Gastroesophageal sphincter (tissue), 4 donors: ENCODE data around the gene SLC9A8. TPM values are rescaled to one million over a fixed set of nuclear protein-coding genes. Genes with fewer than 3 reads are reported as not detected.

ENCODE experiments used
- ATAC-seq: fragments of 150-250 bp; one replicate; pipeline ENCODE4 v1.9.1; 2016; ENCODE audit warnings: mild to moderate bottlenecking, moderate library complexity
- H3K27ac ChIP-seq, 4 donors: fragments of 200-600 bp; sonication (generic) in 3 of 4; 1 replicate in 3 of 4; 2 replicates in 1 of 4; pipeline ENCODE4 v1.5.1; 2016 to 2019
- H3K27me3 ChIP-seq: fragments of 200-600 bp; sonication (generic); one replicate; pipeline ENCODE4 v1.5.1; 2019
- H3K36me3 ChIP-seq, 2 donors: fragments of 200-600 bp; sonication (generic); one replicate each; pipeline ENCODE4 v1.5.1; 2019; ENCODE audit warnings: control low read depth in 1 of 2
- H3K4me1 ChIP-seq, 3 donors: fragments of 200-600 bp; sonication (generic); 1 replicate in 2 of 3; 2 replicates in 1 of 3; pipeline ENCODE4 v1.5.1; 2016 to 2019; ENCODE audit warnings: control low read depth in 2 of 3
- H3K4me3 ChIP-seq, 2 donors: fragments of 200-600 bp; sonication (generic); one replicate each; pipeline ENCODE4 v1.5.1; 2019; ENCODE audit warnings: mild to moderate bottlenecking in 1 of 2, moderate library complexity in 1 of 2
- H3K9me3 ChIP-seq, 3 donors: fragments of 200-600 bp; sonication (generic); one replicate each; pipeline ENCODE4 v1.5.1; 2017 to 2019; ENCODE audit warnings: control low read depth in 2 of 3
- CTCF ChIP-seq, 4 experiments: fragments of 200-600 bp in 2 of 4; fragments of 450-650 bp in 2 of 4; sonication (generic) in 1 of 4; IDR thresholded peaks; one replicate each; pipeline ENCODE4 v1.5.1; 2017 to 2019; ENCODE audit warnings: antibody characterized with exemption in 4 of 4, mild to moderate bottlenecking in 2 of 4, moderate library complexity in 2 of 4
- EP300 ChIP-seq: sonication (generic); formaldehyde crosslinking; IDR thresholded peaks from one replicate; pipeline ENCODE4 v1.6.1; 2017; ENCODE audit warnings: antibody characterized with exemption, mild to moderate bottlenecking
- POLR2A ChIP-seq, 2 donors: fragments of 450-650 bp; IDR thresholded peaks; one replicate each; pipeline ENCODE4 v1.6.1; 2017; ENCODE audit warnings: antibody characterized with exemption in 2 of 2, mild to moderate bottlenecking in 2 of 2, moderate library complexity in 1 of 2
- POLR2AphosphoS5 ChIP-seq: sonication (generic); formaldehyde crosslinking; IDR thresholded peaks from one replicate; pipeline ENCODE4 v1.6.1; 2017; ENCODE audit warnings: antibody characterized with exemption
- whole genome bisulfite sequencing, 2 donors: methylation state at CpG; one replicate each; pipeline ENCODE4 v1.1.5; 2018; ENCODE audit warnings: low coverage in 1 of 2; 5-methylcytosine and 5-hydroxymethylcytosine counted together
- total RNA-seq, 4 donors: library from RNA; depleted of rRNA; stranded (reverse); fragments of >200 nt; gene quantifications; one replicate each; pipeline ENCODE4 v1.1.0, GENCODE V29; 2016

SLC9A8 gene
- total RNA-seq, 4 donors from 2014 or later: 4.7 to 9.3 (median 7.5) TPM

- Histone ChIP-seq H3K27me3 (no peaks in the 10 kb centered on the region), H3K27ac (no peak overlapping the region), H3K36me3 (peaks cover 0 to 71% of the 10 kb centered on the region in 2 donors), H3K4me3 (no peak overlapping the region), H3K4me1 (peaks cover 0 to 3% (median 0%) of the 10 kb centered on the region in 3 donors), H3K9me3 (no peaks in the 10 kb centered on the region)
- TF ChIP-seq EP300: no peak
- no peak for TF ChIP-seq CTCF (IDR thresholded peaks at IDR 0.05)
- TF ChIP-seq POLR2A (IDR thresholded peaks at IDR 0.05): no peak
- no peak for TF ChIP-seq POLR2AphosphoS5
- WGBS, 2 donors: 78 to 90% methylated on average over 12 to 16 of the region's 17 CpGs
- ATAC-seq: no peak
These were observed 92.0 kb downstream of the SLC9A8 start for GRCh38 chr20:49904440-49905214.

- Histone ChIP-seq H3K4me3 (no peak overlapping the region), H3K36me3 (peaks cover 0 to 79% of the 10 kb centered on the region in 2 donors)
- 87 to 93% methylated on average over 16 to 21 of the region's 29 CpGs for WGBS, 2 donors
These were observed 92.9 kb downstream of the SLC9A8 start for GRCh38 chr20:49905415-49906091.

DNA sequence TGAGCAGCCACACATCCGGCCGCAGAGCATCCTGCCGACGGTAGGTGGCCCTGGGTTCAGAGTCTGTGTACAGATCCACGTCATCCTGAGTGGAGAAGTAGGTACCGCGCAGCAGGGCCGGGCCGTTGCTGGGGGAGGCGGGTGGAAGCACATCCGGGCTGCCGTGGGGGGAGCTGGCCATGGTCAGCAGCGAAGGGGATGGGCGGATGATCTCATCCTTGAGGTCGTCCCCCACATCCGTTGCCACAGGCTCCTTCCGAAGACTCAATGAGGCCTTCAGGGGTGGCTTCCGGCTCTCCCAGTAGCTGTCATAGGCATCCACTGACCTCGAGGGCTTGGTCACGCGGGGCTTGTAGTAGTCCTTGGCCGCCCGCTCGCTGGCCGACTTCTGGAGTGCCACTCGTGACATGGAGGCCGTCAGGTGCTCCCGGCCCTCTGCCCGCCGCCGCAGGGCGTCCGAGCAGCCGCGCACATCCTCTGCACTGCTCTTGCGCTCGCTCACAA is 93.5 kb downstream of the SLC9A8 start:
- no peak for ATAC-seq
- TF ChIP-seq POLR2AphosphoS5 (no peak), EP300 (no peak), CTCF (IDR thresholded peaks at IDR 0.05) (no peak), POLR2A (IDR thresholded peaks at IDR 0.05) (no peak)
- Histone ChIP-seq H3K9me3 (no peaks in the 10 kb centered on the region), H3K4me3 (no peak overlapping the region), H3K36me3 (peaks cover 0 to 79% of the 10 kb centered on the region in 2 donors), H3K27me3 (no peaks in the 10 kb centered on the region), H3K27ac (no peak overlapping the region), H3K4me1 (peaks cover 0 to 18% (median 0%) of the 10 kb centered on the region in 3 donors)
- 63 to 92% methylated on average over 7 to 11 of the region's 37 CpGs for WGBS, 2 donors

More at GRCh38 chr20:49905415-49906091, 92.9 kb downstream of the SLC9A8 start:
- Histone ChIP-seq H3K27me3 (no peaks in the 10 kb centered on the region), H3K4me1 (peaks cover 0 to 13% (median 0%) of the 10 kb centered on the region in 3 donors), H3K9me3 (no peaks in the 10 kb centered on the region), H3K27ac (no peak overlapping the region)
- ATAC-seq: no peak
- TF ChIP-seq POLR2A (IDR thresholded peaks at IDR 0.05): no peak
- no peak for TF ChIP-seq CTCF (IDR thresholded peaks at IDR 0.05)
- TF ChIP-seq POLR2AphosphoS5: no peak
- no peak for TF ChIP-seq EP300

GRCh38 chr20:49906615-49907154 is 94.1 kb downstream of the SLC9A8 start:
- no peak for TF ChIP-seq POLR2AphosphoS5
- peaks cover 0 to 20% (median 0%) of the 10 kb centered on the region in 3 donors for H3K4me1 ChIP-seq
- no peaks in the 10 kb centered on the region for H3K27me3 ChIP-seq
- H3K27ac ChIP-seq: no peak overlapping the region
- no peak overlapping the region for H3K4me3 ChIP-seq
- H3K9me3 ChIP-seq: no peaks in the 10 kb centered on the region
- WGBS, 2 donors: 70 to 84% methylated on average over 4 to 13 of the region's 15 CpGs
- H3K36me3 ChIP-seq: peaks cover 0 to 79% of the 10 kb centered on the region in 2 donors
- ATAC-seq: no peak
